ENCODE results near the gene PGAM1. TPM values are rescaled to one million over a fixed set of nuclear protein-coding genes. Genes with fewer than 3 reads are reported as not detected.
A peak's percentile ranks its signal among the peaks of the same experiment; 100 is the strongest.

Gene PGAM1
- total and polyA plus RNA-seq, 2 of the 13 experiments (the other 11 are each of a cell fraction or from before 2014, with no cell fraction given), result 354 to 483 TPM

DNA sequence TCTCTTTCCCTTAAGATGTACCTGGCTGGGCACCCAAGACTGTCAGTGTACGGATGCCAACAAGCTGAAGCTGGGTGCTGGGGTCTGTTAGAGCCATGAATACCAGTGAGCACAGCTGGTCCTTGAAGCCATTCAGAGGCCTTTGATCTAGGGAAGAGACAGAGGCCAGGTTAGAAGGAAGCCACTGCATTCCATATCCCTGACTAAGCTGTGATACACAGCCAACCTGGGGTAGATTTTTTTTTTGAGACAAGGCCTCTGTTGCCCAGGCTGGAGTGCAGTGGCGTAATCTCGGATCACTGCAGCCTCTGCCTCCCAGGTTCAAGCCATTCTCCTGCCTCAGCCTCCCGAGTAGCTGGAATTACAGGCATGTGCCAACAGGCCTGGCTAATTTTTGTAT, 40.8 kb downstream of the PGAM1 start (continued):
- TF ChIP-seq, protein P1, sequence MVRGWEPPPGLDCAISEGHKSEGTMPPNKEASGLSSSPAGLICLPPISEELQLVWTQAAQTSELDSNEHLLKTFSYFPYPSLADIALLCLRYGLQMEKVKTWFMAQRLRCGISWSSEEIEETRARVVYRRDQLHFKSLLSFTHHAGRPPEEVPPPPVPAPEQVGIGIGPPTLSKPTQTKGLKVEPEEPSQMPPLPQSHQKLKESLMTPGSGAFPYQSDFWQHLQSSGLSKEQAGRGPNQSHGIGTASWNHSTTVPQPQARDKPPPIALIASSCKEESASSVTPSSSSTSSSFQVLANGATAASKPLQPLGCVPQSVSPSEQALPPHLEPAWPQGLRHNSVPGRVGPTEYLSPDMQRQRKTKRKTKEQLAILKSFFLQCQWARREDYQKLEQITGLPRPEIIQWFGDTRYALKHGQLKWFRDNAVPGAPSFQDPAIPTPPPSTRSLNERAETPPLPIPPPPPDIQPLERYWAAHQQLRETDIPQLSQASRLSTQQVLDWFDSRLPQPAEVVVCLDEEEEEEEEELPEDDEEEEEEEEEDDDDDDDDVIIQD (CRISPR knock-in tag; IDR thresholded peaks at IDR 0.05; ENCODE audit: low read depth), result no peak
- no peak for TF ChIP-seq MED1 (CRISPR knock-in tag; IDR thresholded peaks at IDR 0.05)
- peak; percentile 12; the same call in 1 of the 2 replicates for TF ChIP-seq ARID5B (CRISPR knock-in tag; IDR thresholded peaks at IDR 0.05)
- no peak for TF ChIP-seq XRCC5 (optimal IDR thresholded peaks at IDR 0.05; ENCODE audit: low read length)
- no peak for TF ChIP-seq GLI4 (CRISPR knock-in tag; IDR thresholded peaks at IDR 0.05; ENCODE audit: borderline replicate concordance)
- TF ChIP-seq TEAD3 (CRISPR knock-in tag; optimal IDR thresholded peaks at IDR 0.05; ENCODE audit: borderline replicate concordance), result peak; percentile 80
- peak; percentile 19; the same call in 1 of the 2 replicates for TF ChIP-seq SAP130 (CRISPR knock-in tag; IDR thresholded peaks at IDR 0.05; ENCODE audit: low read depth)
- TF ChIP-seq, protein P2, sequence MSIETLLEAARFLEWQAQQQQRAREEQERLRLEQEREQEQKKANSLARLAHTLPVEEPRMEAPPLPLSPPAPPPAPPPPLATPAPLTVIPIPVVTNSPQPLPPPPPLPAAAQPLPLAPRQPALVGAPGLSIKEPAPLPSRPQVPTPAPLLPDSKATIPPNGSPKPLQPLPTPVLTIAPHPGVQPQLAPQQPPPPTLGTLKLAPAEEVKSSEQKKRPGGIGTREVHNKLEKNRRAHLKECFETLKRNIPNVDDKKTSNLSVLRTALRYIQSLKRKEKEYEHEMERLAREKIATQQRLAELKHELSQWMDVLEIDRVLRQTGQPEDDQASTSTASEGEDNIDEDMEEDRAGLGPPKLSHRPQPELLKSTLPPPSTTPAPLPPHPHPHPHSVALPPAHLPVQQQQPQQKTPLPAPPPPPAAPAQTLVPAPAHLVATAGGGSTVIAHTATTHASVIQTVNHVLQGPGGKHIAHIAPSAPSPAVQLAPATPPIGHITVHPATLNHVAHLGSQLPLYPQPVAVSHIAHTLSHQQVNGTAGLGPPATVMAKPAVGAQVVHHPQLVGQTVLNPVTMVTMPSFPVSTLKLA (IDR thresholded peaks at IDR 0.05), result no peak
- no peak for TF ChIP-seq ZNF292 (CRISPR knock-in tag; IDR thresholded peaks at IDR 0.05; ENCODE audit: borderline replicate concordance, low read depth)
- no peak for TF ChIP-seq U2AF1 (optimal IDR thresholded peaks at IDR 0.05; ENCODE audit: low read depth, low read length)
- TF ChIP-seq, protein P3, sequence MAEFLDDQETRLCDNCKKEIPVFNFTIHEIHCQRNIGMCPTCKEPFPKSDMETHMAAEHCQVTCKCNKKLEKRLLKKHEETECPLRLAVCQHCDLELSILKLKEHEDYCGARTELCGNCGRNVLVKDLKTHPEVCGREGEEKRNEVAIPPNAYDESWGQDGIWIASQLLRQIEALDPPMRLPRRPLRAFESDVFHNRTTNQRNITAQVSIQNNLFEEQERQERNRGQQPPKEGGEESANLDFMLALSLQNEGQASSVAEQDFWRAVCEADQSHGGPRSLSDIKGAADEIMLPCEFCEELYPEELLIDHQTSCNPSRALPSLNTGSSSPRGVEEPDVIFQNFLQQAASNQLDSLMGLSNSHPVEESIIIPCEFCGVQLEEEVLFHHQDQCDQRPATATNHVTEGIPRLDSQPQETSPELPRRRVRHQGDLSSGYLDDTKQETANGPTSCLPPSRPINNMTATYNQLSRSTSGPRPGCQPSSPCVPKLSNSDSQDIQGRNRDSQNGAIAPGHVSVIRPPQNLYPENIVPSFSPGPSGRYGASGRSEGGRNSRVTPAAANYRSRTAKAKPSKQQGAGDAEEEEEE (CRISPR knock-in tag; IDR thresholded peaks at IDR 0.05; ENCODE audit: borderline replicate concordance), result no peak
- peak; percentile 26; the same call in 1 of the 2 replicates for TF ChIP-seq TFAP4 (IDR thresholded peaks at IDR 0.05; ENCODE audit: borderline replicate concordance, low read depth)
- no peak for TF ChIP-seq ZNF333 (CRISPR knock-in tag; IDR thresholded peaks at IDR 0.05; ENCODE audit: borderline replicate concordance)
- no peak for TF ChIP-seq KLF15 (CRISPR knock-in tag; IDR thresholded peaks at IDR 0.05; ENCODE audit: borderline replicate concordance)
- TF ChIP-seq RNF2 (conservative IDR thresholded peaks at IDR 0.05; ENCODE audit: low read depth), result no peak
- no peak for TF ChIP-seq ZNF720 (CRISPR knock-in tag; IDR thresholded peaks at IDR 0.05)
- TF ChIP-seq SMARCC2 (IDR thresholded peaks at IDR 0.05), result no peak
- no peak for TF ChIP-seq NR3C1 (CRISPR knock-in tag; IDR thresholded peaks at IDR 0.05)
- no peak for TF ChIP-seq MZF1 (CRISPR knock-in tag; IDR thresholded peaks at IDR 0.05; ENCODE audit: borderline replicate concordance)
- TF ChIP-seq MTERF4 (CRISPR knock-in tag; IDR thresholded peaks at IDR 0.05), result no peak
- TF ChIP-seq ZNF101 (CRISPR knock-in tag; IDR thresholded peaks at IDR 0.05; ENCODE audit: borderline replicate concordance, low read depth), result no peak

Measured in HepG2 (cell line).